ENCODE data around the gene TNIP1.

The TNIP1 gene

DNA sequence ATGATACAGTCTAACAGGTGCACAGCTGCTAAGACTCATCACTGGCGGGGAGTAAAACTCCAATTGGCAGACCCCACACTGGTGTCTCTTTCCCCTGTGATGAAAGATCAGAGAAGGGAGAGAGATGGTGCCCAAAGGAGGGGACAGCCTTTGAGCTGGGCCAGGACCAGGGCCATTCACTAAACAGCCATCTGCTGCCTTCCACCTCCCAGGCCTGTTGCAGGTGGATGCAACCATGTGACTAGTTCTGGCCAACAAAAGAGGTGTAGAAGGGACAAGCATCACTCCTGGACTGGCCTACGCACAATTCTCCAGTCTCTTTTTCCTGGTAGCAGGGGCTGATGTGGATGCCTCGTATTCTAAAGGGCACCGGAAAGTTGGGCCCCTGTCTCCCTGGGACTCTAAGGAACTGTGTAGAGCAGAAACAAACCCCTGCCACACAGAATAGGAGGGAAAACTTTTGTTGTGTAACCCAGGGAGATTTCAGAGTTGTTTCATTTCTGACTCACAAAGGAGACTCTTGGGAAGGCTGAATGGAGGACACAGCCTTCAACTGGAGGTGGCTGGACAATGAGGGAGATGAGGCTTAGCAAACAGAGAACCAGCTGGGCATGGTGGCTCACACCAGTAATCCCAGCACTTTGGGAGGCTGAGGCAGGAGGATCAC, 26.9 kb downstream of the TNIP1 start:
- no peak for DNase-seq
- in situ Hi-C loops (cut with HindIII; ENCODE audit: low pct_ligation_motif_present, low pct_unique_long_range_greater_than_20kb, low sequenced_read_pairs) = no loop called here

GRCh38 chr5:151052836-151053235, 28.0 kb downstream of the TNIP1 start:
- no peak for DNase-seq
- in situ Hi-C loops (cut with HindIII; ENCODE audit: low pct_ligation_motif_present, low pct_unique_long_range_greater_than_20kb, low sequenced_read_pairs) = no loop called here

DNA sequence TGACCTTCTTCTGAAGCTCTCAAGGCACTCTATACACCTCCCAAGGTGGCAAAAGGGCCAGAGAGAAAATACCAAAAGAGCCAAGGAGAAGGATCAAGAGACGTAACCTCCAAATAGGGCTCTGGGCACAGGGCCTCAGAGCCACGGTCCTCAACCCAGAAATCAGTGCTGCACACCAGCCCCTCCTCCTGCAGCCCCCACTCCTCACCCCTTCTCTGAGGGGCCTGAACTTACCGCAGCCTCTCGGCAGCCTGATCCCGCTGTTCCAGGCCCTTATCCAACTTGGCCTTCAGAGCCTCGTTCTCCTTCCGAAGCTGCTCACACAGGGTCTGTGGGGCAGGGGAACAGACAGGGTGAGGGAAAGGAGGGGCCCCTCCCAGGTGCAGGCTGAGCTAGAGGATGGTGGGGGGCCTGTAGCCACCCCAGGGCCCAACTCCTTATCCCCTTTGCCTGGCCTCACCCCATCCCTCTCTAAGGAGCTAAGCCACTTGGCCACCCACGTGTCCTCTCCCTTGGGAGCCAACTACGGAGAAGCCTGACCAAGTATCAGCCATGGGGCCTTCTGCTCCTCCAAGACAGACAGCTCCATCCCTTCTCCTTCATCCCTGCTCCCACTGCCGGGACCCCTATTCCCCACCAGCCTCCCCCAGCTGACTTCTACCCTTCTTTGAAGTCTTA, 28.8 kb downstream of the TNIP1 start:
- in situ Hi-C loops (cut with HindIII; ENCODE audit: low pct_ligation_motif_present, low pct_unique_long_range_greater_than_20kb, low sequenced_read_pairs) = no loop called here
- DNase-seq = no peak

GRCh38 chr5:151051066-151051930, 29.5 kb downstream of the TNIP1 start:
- peak; percentile 79 for DNase-seq
- in situ Hi-C loops (cut with HindIII; ENCODE audit: low pct_ligation_motif_present, low pct_unique_long_range_greater_than_20kb, low sequenced_read_pairs) = no loop called here

- in situ Hi-C loops (cut with HindIII; ENCODE audit: low pct_ligation_motif_present, low pct_unique_long_range_greater_than_20kb, low sequenced_read_pairs) = no loop called here
- DNase-seq = no peak
Measured at GRCh38 chr5:151048526-151048925, 32.3 kb downstream of the TNIP1 start.

GRCh38 chr5:151047814-151048425, 32.9 kb downstream of the TNIP1 start:
- in situ Hi-C loops (cut with HindIII; ENCODE audit: low pct_ligation_motif_present, low pct_unique_long_range_greater_than_20kb, low sequenced_read_pairs) = no loop called here
- peak; percentile 31 for DNase-seq

- in situ Hi-C loops (cut with HindIII; ENCODE audit: low pct_ligation_motif_present, low pct_unique_long_range_greater_than_20kb, low sequenced_read_pairs) = no loop called here
- DNase-seq = no peak
Measured at GRCh38 chr5:151042453-151043093, 38.3 kb downstream of the TNIP1 start.

DNA sequence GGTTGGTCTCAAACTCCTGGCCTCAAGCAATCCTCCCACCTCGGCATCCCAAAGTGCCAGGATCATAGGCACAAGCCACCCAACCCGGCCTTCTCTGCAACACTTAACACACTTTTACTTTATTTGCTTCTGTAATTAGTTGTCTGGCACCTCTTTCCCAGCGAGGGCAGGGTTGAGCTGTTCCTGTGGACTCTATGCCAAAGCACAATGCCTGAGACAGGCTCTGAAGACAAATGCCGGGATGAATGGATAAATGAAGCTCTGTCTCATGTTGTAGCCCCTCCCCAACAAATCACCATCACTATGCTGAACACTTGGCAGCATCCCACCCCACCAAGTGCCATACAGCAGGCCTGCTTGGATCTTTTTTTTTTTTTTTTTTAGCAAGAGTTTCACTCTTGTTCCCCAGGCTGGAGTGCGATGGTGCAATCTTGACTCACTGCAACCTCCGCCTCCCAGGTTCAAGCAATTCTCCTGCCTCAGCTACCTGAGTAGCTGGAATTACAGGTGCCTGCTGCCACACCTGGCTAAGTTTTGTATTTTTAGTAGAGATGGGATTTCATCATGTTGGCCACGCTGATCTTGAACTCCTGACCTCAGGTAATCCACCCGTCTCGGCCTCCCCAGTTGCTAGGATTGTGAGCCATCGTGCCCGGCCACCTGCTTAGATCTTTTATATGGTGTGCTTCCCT, 39.1 kb downstream of the TNIP1 start:
- in situ Hi-C loops (cut with HindIII; ENCODE audit: low pct_ligation_motif_present, low pct_unique_long_range_greater_than_20kb, low sequenced_read_pairs) = no loop called here
- no peak for DNase-seq

- DNase-seq = no peak
- in situ Hi-C loops (cut with HindIII; ENCODE audit: low pct_ligation_motif_present, low pct_unique_long_range_greater_than_20kb, low sequenced_read_pairs) = no loop called here
Measured at GRCh38 chr5:151040211-151040747, 40.6 kb downstream of the TNIP1 start.

DNA sequence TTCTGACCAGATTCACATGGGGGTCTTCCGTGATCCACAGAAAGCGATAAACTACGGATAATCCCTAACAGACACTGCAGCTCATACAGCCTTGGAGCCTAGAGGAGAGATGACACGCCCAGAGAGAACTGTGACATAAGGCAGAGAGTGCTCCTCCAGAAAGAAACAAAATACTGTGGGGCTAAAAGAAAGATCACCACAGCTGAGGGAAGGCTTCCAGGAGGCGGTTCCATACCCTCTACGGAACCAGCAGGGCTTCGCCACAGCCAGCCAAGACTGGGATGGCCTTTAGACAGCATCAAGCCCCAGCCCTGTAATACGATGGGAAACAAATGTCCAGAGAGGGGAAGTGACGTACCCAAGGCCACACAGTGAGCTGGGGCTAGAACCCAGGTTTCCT, 41.2 kb downstream of the TNIP1 start:
- DNase-seq = no peak
- in situ Hi-C loops (cut with HindIII; ENCODE audit: low pct_ligation_motif_present, low pct_unique_long_range_greater_than_20kb, low sequenced_read_pairs) = no loop called here

DNA sequence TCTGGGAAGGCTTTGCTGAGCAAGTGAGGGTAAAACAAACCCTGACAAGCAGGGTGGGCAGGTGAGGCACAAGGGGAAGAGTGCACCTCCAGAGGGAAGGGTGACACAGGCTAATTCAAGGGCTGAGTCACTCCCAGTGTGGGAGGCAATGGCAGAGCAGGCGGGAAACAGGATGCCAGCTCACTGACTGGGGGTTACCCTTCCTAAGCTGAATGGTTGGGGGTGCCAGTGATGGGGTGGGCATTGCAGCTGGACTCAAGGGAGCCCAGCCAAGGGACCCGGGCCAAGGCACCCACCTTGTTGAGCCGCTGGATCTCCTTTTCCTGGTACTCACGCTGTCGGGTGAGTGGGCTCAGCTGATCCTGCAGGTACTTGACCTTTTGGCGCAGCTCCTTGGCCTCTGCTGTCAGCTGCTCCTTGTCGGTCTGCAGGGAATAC, 42.0 kb downstream of the TNIP1 start:
- in situ Hi-C loops (cut with HindIII; ENCODE audit: low pct_ligation_motif_present, low pct_unique_long_range_greater_than_20kb, low sequenced_read_pairs) = no loop called here
- DNase-seq = no peak

GRCh38 chr5:151038412-151038745, 42.5 kb downstream of the TNIP1 start:
- in situ Hi-C loops (cut with HindIII; ENCODE audit: low pct_ligation_motif_present, low pct_unique_long_range_greater_than_20kb, low sequenced_read_pairs) = no loop called here
- DNase-seq = no peak

- in situ Hi-C loops (cut with HindIII; ENCODE audit: low pct_ligation_motif_present, low pct_unique_long_range_greater_than_20kb, low sequenced_read_pairs) = no loop called here
- DNase-seq = no peak
Measured at GRCh38 chr5:151037561-151038411, 43.0 kb downstream of the TNIP1 start.

DNA sequence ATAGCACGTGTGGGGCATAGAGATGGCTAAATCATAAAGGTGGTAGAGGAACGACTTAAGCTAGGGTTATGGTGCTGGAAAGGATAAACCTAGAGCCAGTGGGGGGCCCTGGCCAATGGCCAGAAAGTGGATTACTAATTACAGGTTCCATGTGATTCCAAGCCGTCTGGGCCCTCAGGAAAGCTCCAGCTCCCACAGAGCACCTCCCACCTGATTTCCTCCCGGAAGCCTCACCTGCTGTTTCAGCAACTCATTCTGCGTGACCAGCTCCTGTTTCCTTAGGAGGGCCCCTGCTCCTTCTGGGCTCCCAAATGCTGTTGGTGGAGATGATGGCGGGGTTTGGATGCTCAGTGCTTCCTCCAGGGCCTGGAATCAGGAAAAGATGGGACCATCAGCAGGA, 44.3 kb downstream of the TNIP1 start:
- in situ Hi-C loops (cut with HindIII; ENCODE audit: low pct_ligation_motif_present, low pct_unique_long_range_greater_than_20kb, low sequenced_read_pairs) = no loop called here
- DNase-seq = no peak

DNA sequence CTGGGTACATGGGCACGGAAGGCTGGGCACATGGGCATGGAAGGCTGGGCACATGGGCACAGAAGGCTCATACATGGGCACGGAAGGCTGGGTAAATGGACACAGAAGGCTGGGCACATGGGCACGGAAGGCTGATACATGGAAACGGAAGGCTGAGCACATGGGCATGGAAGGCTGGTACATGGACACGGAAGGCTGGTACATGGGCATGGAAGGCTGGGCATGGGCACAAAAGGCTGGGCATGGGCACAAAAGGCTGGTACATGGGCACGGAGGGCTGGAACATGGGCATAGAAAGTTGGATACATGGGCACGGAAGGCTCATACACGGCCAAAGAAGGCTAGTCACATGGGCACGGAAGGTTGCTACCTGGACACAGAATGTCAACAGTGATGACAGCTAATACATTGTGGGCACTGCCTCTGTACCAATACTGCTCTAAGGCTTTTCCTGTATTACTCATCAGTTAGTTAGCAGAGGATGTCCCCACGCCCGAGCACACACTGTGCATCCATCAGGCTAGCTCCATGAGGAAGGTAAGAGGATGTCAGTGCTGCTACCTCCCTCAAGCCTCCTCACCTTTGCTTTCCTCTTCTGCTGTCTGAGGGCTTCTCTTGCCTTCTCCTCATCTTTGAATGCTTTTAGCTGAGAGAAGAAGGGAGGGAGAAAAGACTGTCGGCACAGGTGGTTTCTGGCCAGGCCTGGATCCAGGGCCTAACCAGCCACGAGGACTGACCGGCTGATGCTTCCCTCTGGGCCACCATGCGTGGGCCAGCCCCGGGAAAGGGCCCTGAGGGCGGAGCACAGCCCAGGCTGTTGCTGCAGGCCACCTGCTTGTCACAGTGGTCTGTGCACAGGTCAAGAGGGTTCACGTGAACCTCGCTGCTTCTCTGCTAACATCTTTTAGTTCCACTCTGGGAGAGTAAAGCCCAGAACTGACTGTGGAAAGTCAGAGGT, 46.1 kb downstream of the TNIP1 start:
- no peak for DNase-seq
- in situ Hi-C loops (cut with HindIII; ENCODE audit: low pct_ligation_motif_present, low pct_unique_long_range_greater_than_20kb, low sequenced_read_pairs) = no loop called here
